ENCODE results near the gene MAML3.

MAML3 gene

DNA sequence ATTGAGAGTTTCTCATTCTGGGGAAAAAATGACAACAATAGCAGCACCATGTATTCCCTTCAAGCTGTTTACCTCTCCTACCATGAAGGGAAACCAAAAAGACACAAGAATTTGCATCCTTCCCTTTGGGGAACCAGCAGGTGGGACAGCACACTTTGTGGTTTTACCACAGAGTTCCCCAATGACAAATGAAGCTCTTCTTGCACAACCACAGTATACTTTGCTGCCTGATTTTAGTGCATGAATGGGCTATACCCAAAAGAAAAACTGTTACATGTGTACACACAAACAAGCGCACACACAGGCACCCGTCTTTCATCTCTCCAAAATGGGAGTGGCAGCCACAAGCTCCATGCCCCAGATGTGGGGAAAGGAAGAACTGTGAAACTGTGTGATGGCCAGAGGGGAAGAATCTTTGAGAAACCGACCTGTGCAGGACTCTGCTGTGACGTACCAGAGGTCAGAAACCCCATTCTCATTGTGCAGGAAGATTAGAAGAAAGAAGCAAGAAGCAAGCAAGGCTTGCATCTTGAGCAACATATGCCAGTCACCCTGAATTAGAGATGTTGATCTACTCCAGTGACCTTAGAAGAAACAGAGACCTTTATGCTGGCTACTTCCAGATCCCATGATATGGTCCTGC, 2.7 kb upstream of the MAML3 start:
- DNase-seq (ENCODE audit: extremely low read depth in 1 of 2, low read depth in 1 of 2) = no peak

DNA sequence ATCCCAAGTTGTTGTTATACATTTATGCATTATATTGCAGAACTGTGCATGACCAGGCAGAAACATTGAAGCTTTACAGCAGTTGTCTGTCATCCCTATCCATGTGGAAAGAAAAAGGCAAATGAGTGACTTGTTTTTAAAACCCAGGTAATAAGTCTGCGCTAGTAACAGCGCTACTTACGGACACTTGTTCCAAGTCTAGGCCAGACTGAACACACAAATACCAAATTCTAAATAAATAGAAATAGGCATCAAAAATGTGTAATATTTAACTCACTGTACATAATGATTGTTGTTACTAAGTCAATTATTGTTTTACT, 548 bp upstream of the MAML3 start:
- DNase-seq (ENCODE audit: extremely low read depth in 1 of 2, low read depth in 1 of 2) = no peak

DNA sequence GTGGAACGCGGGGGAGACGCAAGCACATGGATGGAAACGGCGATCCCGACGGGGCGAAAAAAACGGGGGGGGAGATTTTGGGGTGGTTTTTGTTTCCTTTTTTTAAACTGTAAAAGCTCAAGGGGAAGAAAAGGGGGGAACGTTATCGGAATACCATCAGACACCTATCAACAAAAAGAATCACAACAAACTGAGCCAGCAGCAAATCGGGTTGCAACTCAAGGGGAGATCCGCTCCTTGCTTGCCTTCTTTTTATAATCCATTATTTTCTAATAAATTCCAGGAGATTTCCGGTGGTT, 616 bp downstream of the MAML3 start:
- DNase-seq (ENCODE audit: extremely low read depth in 1 of 2, low read depth in 1 of 2) = no peak

DNA sequence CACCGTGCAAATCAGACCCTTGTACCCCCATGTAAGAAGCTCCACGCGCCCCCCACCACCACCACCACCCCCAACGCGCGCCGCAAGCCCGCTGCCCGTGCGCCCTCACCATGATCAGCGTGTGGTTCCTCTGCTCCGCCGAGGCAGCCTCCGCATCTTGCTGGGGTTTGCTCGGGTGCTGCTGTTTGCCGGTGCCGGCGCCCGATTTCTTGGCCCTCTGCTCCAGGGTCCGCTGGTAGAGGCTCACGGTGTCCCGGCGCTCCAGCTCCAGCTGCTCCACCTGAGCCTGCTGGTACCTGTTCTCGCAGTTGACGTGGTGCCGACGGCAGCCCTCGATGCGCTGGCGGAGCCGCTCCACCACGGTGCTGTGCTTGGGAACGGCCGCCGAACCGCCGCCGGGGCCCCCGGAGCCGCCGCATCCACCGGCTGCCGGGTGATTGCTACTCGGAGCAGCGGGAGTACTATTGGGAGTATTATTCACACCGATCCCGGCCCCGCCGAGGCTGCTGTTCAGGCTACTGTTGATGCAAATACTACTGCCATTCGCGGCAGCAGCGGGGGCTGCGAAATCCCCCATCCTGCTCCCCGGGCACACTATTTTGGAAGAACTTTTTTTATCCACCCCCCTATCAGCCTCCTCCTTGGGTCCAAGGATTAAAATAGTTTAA, 1.1 kb downstream of the MAML3 start:
- DNase-seq (ENCODE audit: extremely low read depth in 1 of 2, low read depth in 1 of 2) = peak in 1 of 2 donors; percentile 23

DNA sequence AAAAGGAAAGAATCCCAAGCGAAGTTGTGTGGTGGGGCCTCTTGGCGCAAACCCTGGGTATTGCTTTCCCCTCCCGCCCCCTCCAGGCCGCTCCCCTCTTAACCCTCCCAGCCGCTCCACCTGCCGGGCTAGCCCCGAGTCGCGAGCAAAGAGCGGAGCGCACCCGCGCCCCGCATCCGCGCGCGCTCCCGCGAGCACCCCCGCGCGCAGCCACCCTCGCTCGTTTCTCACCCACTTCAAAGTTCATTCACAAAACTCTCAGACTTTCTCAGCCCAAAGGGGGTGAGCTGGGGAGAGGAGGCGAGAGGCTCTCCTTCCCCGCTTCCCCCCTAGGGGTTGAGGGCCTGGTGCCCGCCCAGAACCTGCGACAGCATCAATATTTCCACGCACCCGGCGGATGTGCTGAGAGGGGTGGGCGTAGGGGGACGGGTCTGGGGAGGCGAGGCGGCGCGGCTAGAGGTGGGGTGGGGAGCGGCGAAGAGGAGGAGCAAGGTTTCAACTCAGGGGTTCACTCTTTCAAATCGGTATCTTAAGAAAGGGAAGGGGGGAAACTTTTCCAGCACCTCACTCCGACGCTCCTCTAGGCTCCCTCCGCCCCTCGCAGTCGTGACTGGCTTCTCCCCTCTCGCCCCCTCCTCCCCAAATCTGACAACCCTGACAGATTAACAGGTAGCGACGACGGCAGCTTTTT, 1.8 kb downstream of the MAML3 start:
- peak; percentile 62 to 83 for DNase-seq (ENCODE audit: extremely low read depth in 1 of 2, low read depth in 1 of 2)

DNA sequence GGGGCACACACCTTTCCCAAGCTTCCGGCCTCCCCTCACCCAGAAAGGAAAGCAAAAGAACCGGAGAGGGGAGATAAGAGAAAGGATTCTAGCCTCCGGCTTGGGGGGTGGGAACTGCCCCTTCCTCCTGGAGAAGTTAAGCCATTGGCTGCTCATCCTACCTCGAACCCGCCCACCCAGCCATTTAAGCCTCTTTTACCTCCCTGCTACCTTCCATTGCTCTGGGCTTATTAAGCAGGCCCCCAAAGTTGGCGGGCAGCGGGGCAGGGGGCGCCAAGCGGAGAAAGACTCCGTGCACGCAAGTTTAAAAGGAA, 2.3 kb downstream of the MAML3 start:
- DNase-seq (ENCODE audit: extremely low read depth in 1 of 2, low read depth in 1 of 2) = peak; percentile 40 to 49

DNA sequence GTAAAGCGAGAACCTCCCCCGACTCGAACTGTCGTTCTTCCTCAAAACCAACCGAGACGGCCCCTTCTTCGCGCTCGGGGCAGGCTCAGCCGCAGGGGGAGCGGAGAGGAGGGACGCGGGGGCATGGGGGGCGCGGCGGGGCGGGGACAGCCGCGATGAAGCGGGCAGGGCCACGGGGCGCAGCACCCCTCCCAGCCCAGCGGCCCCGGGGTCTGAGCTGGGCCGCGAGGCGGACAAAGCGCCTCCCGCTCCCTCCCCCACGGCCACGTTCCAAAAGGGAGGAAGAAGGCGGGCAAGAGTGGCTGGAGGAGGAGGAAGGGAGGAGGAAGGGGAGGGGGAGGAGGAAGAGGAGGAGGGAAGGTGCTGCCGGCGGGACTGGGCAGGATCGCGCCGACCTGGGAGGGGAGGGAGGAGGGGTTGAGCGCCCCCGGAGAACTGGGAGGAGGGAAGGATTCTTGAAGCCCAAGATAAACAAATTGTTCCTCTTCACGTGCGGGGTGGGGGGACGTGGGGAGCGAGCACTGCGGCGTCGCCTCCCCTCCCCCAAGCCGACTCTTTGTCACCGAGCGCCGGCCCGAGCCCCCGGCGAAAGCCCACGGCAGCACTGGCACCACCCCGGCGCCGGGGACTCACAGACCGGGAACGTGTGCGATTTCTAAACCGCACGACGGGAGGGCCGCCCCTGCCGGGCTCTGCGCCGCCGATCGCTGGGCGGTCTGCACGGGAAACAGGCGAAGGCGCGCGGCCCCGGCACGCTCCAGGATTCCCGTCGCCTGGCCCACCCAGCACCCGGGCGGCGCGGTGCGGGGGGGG, 2.9 kb downstream of the MAML3 start:
- DNase-seq (ENCODE audit: extremely low read depth in 1 of 2, low read depth in 1 of 2) = peak; percentile 51 to 58

DNA sequence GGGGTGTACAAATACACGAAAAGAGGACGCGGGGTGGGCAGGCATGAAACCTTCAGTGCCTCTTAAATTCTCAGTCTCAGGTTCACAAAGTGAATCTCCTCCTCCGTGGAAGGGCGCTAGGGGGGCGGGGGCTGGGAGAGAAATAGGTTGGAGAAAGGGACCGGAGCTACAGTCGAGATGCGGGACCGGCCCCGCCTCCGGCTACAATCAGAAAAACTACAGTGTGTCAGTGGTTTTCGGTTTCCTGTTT, 3.4 kb downstream of the MAML3 start:
- no peak for DNase-seq (ENCODE audit: extremely low read depth in 1 of 2, low read depth in 1 of 2)

DNA sequence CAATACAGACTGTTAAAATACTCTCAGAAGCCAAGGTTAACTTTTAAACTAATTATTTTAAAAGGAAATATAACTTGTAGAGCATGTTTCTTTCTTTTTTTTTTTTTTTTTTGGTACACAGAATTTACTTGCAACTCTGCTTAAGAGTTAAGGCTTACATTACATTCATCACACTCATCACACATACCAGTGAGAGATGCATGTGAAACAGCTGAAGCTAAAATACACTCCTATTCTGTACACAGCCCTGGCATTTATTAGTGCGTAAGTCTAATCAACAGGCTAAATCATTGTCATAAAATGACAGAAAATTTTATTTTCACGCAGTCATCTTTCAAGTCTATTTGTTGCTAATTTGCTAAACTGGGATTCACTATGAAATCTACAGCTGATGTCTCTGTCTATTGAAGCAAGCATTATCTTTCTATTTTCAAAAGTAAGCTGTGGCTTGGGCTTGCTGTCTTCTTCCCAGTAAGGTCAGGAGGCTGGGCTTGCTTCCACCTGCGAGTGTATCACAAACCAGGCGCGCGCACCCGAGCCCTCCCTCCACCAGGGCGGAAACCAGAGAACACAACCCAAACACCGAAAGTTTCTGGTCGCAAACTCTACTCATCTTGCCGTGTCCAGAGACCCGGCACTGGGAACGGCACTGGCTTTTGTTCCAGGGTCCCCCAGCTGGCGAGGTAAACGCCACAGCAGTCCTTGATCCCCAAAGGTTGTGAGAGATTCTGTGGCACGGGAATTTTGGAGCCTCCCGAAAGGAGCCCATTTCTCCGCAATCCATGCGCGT, 3.9 kb downstream of the MAML3 start:
- DNase-seq (ENCODE audit: extremely low read depth in 1 of 2, low read depth in 1 of 2) = peak; percentile 43 to 55

DNA sequence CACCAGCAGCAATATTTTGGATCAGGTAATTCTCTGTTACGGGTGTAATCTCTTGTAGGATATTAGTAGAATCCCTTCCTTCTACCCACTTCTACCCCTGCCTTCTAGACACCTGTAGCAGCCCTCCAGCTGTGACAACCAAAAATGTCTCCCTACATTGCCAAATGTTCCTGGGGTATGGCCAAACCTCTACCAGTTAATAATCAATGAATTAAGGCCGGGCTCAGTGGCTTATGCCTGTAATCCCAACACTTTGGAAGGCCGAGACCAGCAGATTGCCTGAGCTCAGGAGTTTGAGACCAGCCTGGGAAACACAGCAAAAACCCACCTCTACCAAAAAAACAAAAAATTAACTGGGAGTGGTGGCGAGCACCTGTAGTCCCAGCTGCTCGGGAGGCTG, 9.9 kb downstream of the MAML3 start:
- DNase-seq (ENCODE audit: extremely low read depth in 1 of 2, low read depth in 1 of 2) = no peak

DNA sequence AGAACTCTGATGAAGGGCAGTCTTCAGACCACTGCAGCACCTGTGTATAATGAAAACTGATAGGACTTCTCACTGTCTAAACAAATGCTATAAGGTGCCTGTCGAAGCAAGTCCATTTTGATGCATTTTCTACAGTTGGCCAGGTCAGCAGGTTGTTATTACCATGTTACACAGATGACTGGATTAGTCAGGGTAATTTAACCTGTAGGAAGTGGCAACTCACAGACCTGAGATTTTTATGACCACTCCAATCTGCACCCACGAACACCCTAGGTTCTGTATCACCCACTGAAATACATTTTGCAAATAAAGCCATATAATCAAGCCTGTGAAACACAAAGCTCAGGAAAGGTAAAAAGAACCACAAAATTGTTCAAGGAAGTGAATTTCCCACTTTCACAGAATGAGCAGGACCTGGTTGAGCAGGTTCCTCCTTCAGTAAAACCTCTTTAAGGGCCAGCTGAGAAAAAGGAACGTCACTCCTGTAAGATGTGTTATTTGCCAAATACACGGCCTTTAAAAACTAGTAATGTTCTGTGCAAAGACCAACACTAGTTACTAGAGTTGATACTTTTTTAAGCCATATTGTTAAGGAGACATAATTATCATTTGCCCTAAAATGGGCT, 12.7 kb downstream of the MAML3 start:
- DNase-seq (ENCODE audit: extremely low read depth in 1 of 2, low read depth in 1 of 2) = no peak

DNA sequence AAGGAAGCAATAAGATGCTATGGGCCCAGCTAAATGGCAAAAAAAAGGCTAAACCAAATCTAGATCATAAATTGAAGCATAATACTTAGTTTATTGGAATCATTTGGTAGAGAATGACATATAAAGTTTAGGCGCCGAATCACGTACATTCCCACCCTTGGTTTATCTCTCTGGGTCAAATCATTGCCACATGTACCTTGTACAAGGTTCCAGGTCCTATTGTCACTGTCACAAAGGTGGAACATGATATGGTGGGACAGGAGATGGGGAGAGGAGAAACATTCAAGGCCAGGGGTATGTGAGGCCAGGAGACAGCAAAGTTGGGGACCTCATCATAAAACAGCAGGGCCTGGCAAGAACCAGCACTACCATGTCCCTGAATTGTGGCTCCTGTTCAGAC, 13.4 kb downstream of the MAML3 start:
- DNase-seq (ENCODE audit: extremely low read depth in 1 of 2, low read depth in 1 of 2) = no peak

DNA sequence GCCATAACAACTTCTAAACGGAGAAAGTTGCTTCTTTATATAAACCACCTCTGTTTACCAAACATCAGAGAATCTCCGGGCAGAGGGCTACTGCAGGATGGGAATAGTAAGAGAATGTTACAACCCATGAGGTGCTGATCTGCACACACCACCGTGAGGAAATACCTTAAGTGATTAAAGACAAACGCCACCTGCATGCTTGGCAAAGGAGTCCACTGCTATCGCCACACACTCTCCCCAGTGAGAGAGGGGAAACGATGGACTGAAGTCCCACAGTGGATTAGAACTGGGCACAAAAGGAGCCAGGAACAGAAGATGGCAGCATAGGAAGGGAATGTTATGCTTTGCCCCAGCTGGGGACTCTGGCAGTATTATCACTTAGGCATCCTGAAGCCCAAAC, 15.6 kb downstream of the MAML3 start:
- DNase-seq (ENCODE audit: extremely low read depth in 1 of 2, low read depth in 1 of 2) = no peak

DNA sequence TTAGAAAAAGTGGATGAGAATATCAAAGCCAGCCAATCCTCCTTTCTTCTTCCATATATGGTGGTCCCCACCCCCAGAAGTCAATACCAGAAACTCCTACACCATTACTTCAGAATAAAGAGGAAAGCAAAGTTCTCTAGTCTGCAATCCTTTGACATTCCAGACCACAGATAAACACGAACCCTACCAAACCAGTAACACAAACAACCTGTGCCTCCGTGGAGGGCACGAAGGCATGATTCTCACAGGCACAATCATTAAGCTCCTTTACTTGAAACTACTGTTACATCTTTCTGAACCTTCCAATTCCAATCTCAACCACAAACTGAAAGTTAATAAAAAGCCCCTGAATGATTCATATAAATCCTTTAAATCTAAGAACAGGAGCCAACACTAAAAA, 16.3 kb downstream of the MAML3 start:
- no peak for DNase-seq (ENCODE audit: extremely low read depth in 1 of 2, low read depth in 1 of 2)

DNA sequence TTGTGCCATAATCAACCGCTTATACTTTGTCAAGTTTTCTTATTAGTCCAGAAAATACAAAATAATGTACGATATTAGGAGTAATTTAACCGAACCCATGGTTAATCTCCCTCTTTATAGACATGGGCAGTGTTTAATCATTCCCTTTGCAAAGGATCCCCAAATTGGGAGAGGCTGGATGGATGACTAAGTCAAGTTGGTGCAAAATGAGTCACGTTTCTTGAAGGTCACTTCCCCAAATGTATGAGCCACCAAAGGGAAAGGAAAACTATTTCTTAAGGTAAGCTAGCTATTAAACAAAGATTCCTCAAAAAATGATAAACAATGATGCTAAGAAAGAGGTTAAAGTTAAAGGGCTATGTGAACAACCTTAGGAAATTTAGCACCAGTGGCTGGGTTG, 17.5 kb downstream of the MAML3 start:
- no peak for DNase-seq (ENCODE audit: extremely low read depth in 1 of 2, low read depth in 1 of 2)

DNA sequence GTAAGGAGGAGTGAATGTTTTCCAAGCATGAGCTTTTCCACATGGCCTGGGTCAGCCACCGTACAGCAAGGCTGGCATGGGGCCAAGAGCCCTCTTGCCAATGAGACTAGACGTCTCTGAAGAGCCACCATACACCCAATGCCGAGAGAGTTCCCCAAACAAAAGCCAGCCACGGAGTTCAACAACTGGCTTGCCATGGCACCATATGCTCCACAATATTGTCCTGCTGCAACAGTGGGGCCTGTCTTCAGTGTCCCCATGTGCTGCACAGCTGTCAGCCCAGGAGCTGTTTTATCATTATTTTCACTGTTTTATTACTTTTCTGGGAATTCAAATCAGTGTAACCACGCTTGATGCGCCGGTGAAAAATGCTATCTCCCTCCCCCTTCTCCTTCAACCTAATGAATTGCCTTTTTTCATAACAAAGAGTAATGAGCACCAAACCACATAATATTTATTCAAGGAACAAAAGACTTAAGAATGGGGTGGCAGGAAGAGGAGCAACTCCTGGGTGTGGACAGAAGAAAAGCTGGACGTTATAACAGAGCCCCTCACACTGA, 18.4 kb downstream of the MAML3 start:
- no peak for DNase-seq (ENCODE audit: extremely low read depth in 1 of 2, low read depth in 1 of 2)

DNA sequence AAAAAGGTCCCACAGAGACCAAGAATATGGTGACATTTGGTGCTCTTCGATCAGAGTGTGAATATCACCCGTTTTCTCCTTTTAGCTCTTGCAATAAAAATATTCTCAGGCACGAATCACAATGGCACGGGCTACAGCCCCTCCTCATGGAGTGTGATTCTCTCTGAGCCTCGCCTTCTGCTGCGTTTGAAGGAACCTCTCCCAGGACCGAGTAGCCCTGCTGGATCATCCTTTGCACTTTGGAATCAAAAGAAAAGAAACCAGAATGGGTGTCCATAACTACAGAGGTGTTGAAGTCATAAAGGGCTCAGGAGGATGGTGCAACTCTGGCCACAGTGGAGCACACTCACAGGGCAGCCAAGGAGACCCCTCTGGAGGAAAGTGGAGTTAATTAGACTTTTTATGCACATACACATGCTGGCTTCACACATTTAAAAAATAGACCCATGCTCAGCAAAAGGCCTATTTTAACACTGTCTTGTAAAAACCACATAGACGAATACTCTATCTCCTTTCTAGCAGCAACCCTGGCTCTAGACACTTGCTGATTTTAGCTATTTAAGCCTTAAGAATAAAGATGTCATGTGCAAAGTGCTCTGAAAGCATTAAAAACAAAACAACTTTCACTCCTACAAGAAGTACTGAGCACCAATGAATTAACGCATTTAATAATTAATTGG, 19.1 kb downstream of the MAML3 start:
- no peak for DNase-seq (ENCODE audit: extremely low read depth in 1 of 2, low read depth in 1 of 2)

DNA sequence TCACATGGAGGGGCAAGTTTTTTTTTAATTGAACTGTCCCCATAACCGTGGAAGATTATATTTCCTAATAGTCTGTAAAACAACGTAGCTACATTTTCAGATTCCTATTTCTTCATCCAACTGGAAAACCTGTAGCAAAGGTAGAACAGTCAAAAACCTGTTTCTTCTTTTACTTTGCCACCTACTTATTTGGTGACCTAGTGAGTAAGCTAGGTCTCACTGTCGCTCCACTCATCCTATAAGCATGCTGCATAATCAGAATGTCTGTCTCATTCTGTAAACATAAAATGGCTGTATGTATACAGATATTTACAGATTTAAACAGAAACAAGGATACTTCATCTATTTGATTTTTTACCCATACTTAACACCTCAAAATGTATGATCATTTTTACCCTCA, 20.4 kb downstream of the MAML3 start:
- DNase-seq (ENCODE audit: extremely low read depth in 1 of 2, low read depth in 1 of 2) = no peak

DNA sequence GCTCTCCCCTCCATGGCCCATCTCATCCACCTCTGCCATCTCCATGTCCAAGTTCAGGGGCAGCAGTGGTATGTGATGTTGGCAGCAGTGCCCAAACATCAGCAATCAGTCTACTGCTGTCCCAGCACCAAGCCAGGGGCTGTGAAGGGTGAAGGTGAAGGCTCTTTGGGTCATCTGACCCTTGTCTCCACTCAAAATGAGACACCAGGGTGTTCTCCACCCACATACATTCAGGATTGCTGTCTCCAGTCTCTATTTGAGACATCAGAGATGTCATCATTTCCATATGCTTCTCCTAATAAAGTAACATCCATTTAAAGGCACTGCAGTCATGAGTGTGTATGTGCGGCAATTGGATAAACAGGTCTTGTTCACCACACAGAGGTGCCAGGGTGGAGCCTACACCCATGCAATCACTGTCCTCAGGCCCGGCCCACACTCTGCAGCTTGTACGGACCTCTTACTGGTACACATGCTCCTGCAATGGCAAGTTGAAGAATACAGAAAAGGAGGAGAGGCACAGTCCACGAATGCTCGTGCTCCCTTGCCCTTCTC, 22.2 kb downstream of the MAML3 start:
- DNase-seq (ENCODE audit: extremely low read depth in 1 of 2, low read depth in 1 of 2) = no peak

DNA sequence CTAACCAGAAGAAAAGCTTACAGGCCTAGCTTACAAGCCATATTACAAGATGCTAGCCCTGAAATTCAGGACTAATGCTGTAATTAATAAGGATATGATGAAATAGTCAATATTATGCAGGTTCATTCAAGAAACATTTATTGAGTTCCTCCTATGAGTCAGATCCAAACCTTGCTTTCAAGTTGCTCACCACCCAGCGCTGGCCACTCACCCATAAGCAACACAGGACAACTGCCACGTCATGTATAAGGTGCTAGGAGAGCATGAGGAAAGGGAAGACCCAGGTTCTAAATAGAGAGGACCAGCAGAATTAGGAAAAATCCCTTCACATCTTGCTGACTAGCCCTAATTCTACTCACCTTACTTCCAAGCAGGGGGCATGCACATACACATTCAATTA, 23.3 kb downstream of the MAML3 start:
- no peak for DNase-seq (ENCODE audit: extremely low read depth in 1 of 2, low read depth in 1 of 2)
